MM.1S (cell line): ENCODE data around the gene CD93.

Source experiments
- DNase-seq: peaks from one replicate; pipeline ENCODE4 v3.0.0-alpha.2; 2015
- H2AFZ ChIP-seq: fragments of 300-600 bp; sonication (generic); 2 replicates; pipeline ENCODE4 v1.6.0; 2016; ENCODE audit warnings: antibody characterized with exemption, low read length
- H3F3A ChIP-seq: fragments of 300-600 bp; sonication (generic); 2 replicates; pipeline ENCODE4 v1.6.1; 2016; ENCODE audit warnings: mild to moderate bottlenecking, antibody characterized with exemption, low read length, moderate library complexity, mixed read lengths; ENCODE audit not compliant: insufficient read depth
- H3K27ac ChIP-seq: fragments of 300-600 bp; sonication (generic); 2 replicates; pipeline ENCODE4 v1.5.1; 2016; ENCODE audit warnings: mild to moderate bottlenecking, low read length
- H3K27me3 ChIP-seq: fragments of 300-600 bp; sonication (generic); replicated peaks from 2 replicates; pipeline ENCODE4 v1.6.0; 2016; ENCODE audit warnings: low read length; ENCODE audit not compliant: insufficient read depth
- H3K36me3 ChIP-seq: fragments of 300-600 bp; sonication (generic); replicated peaks from 2 replicates; pipeline ENCODE4 v1.6.1; 2016; ENCODE audit warnings: mild to moderate bottlenecking, low read length, mixed read lengths; ENCODE audit not compliant: insufficient read depth
- H3K4me1 ChIP-seq: fragments of 300-600 bp; sonication (generic); 2 replicates; pipeline ENCODE4 v1.6.1; 2016; ENCODE audit warnings: low read length, mixed read lengths
- H3K4me2 ChIP-seq: fragments of 300-600 bp; sonication (generic); 2 replicates; pipeline ENCODE4 v1.6.0; 2016; ENCODE audit warnings: low read depth, low read length
- H3K4me3 ChIP-seq: fragments of 300-600 bp; sonication (generic); 2 replicates; pipeline ENCODE4 v1.5.1; 2016; ENCODE audit warnings: low read length, mixed read lengths
- H3K79me2 ChIP-seq: fragments of 300-600 bp; sonication (generic); 2 replicates; pipeline ENCODE4 v1.6.1; 2016; ENCODE audit warnings: mixed run types, low read length, mixed read lengths
- H3K9ac ChIP-seq: fragments of 300-600 bp; sonication (generic); 2 replicates; pipeline ENCODE4 v1.6.1; 2016; ENCODE audit warnings: low read length, mixed read lengths
- H3K9me2 ChIP-seq: fragments of 300-600 bp; sonication (generic); replicated peaks from 2 replicates; pipeline ENCODE4 v1.6.1; 2016; ENCODE audit warnings: mild to moderate bottlenecking, low read length, mixed read lengths; ENCODE audit not compliant: insufficient read depth
- H3K9me3 ChIP-seq: fragments of 300-600 bp; sonication (generic); replicated peaks from 2 replicates; pipeline ENCODE4 v1.6.1; 2016; ENCODE audit warnings: mild to moderate bottlenecking, low read length, mixed read lengths; ENCODE audit not compliant: insufficient read depth
- H4K20me1 ChIP-seq: fragments of 300-600 bp; sonication (generic); 2 replicates; pipeline ENCODE4 v1.6.1; 2016; ENCODE audit warnings: mild to moderate bottlenecking, low read length, moderate library complexity, mixed read lengths; ENCODE audit not compliant: insufficient read depth
- EZH2 ChIP-seq: fragments of 300-600 bp; sonication (generic); optimal IDR thresholded peaks from 2 replicates; pipeline ENCODE3; 2017; ENCODE audit warnings: low read depth, mild to moderate bottlenecking, antibody characterized with exemption, low read length, mixed read lengths
- EZH2phosphoT487 ChIP-seq: fragments of 300-600 bp; sonication (generic); IDR thresholded peaks from 2 replicates; pipeline ENCODE4 v1.6.1; 2018; ENCODE audit warnings: antibody characterized with exemption, low read length
- TF ChIP-seq, protein P1 (sequence below): fragments of 300-600 bp; sonication (generic); IDR thresholded peaks from 2 replicates; pipeline ENCODE4 v1.5.1; 2016; ENCODE audit warnings: antibody characterized with exemption, low read length, mixed read lengths

Gene CD93

DNA sequence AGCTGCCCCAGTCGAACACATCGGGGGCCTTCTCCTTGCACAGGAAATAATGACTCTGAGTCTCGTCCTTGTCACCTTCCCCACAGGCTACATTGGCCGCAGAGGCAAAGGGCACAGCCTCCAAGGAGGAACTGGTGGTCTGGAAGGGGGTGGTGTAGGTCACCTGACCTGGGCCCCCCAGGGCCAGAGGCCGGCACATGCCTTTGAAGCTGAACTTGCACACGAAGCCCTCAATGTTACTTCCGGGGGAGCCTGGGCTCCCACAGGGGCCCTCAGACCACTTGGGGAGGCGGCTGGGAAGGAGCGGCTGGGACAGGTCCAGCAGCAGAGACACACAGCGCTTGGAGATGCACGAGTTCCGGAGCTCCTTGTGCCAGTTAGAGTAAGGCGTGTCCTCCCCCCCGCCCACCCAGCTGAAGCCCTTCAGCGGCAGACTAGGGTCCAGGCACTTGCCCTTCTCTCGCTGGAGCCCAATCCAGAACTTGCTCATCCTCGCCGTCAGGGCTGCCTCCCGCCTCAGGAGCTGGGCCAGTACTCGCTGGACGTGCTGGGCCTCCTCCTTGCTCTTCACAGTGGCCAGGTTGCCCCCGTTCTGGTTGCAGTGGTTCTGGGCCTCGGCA is 578 bp downstream of the CD93 start:
- no peak overlapping the region for H3K9ac ChIP-seq
- H3K9me2 ChIP-seq, result no peaks in the 10 kb centered on the region
- no peak overlapping the region for H3K4me2 ChIP-seq
- H3K4me1 ChIP-seq, result no peaks in the 10 kb centered on the region
- H3K36me3 ChIP-seq, result no peaks in the 10 kb centered on the region
- no peaks in the 10 kb centered on the region for H3K9me3 ChIP-seq
- H3K27me3 ChIP-seq, result no peaks in the 10 kb centered on the region
- DNase-seq, result no peak
- H3K79me2 ChIP-seq, result no peaks in the 10 kb centered on the region
- TF ChIP-seq, protein P1, sequence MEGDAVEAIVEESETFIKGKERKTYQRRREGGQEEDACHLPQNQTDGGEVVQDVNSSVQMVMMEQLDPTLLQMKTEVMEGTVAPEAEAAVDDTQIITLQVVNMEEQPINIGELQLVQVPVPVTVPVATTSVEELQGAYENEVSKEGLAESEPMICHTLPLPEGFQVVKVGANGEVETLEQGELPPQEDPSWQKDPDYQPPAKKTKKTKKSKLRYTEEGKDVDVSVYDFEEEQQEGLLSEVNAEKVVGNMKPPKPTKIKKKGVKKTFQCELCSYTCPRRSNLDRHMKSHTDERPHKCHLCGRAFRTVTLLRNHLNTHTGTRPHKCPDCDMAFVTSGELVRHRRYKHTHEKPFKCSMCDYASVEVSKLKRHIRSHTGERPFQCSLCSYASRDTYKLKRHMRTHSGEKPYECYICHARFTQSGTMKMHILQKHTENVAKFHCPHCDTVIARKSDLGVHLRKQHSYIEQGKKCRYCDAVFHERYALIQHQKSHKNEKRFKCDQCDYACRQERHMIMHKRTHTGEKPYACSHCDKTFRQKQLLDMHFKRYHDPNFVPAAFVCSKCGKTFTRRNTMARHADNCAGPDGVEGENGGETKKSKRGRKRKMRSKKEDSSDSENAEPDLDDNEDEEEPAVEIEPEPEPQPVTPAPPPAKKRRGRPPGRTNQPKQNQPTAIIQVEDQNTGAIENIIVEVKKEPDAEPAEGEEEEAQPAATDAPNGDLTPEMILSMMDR, result no peak
- TF ChIP-seq EZH2 (no peak), EZH2phosphoT487 (no peak)
- no peak overlapping the region for H3K27ac ChIP-seq
- no peaks in the 10 kb centered on the region for H3F3A ChIP-seq
- H4K20me1 ChIP-seq, result no peaks in the 10 kb centered on the region
- H3K4me3 ChIP-seq, result no peak overlapping the region
- H2AFZ ChIP-seq, result no peak overlapping the region

DNA sequence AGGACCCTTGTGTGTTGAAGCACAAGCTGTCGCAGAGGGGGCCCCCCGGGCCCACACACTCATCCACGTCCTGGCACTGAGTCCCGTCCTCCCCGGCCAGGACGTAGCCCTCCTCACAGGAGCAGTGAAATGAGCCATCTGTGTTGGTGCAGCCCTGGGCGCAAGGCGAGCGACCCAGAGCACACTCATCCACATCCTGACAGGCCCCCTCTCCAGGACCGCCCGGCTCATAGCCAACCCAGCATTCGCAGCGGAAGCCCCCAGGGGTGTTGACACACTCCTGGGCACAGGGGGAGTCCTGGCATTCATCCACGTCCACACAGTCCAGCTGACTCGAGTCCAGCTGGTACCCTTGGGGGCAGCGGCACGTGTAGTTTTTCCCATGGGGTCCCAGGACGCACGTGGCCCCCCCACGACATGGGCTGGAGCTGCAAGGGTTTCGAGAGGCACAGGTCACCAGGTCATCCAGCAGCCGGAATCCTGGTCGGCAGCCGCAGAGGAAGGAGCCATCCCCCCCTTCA is 1.2 kb downstream of the CD93 start:
- Histone ChIP-seq H3K4me3 (no peak overlapping the region), H3K4me1 (no peaks in the 10 kb centered on the region), H4K20me1 (no peaks in the 10 kb centered on the region), H3F3A (no peaks in the 10 kb centered on the region), H3K27me3 (no peaks in the 10 kb centered on the region), H3K4me2 (no peak overlapping the region), H3K36me3 (no peaks in the 10 kb centered on the region), H3K79me2 (no peaks in the 10 kb centered on the region), H3K9ac (no peak overlapping the region), H2AFZ (no peak overlapping the region), H3K9me3 (no peaks in the 10 kb centered on the region), H3K9me2 (no peaks in the 10 kb centered on the region), H3K27ac (no peak overlapping the region)
- no peak for DNase-seq
- no peak for TF ChIP-seq EZH2
- TF ChIP-seq, protein P1, result no peak

DNA sequence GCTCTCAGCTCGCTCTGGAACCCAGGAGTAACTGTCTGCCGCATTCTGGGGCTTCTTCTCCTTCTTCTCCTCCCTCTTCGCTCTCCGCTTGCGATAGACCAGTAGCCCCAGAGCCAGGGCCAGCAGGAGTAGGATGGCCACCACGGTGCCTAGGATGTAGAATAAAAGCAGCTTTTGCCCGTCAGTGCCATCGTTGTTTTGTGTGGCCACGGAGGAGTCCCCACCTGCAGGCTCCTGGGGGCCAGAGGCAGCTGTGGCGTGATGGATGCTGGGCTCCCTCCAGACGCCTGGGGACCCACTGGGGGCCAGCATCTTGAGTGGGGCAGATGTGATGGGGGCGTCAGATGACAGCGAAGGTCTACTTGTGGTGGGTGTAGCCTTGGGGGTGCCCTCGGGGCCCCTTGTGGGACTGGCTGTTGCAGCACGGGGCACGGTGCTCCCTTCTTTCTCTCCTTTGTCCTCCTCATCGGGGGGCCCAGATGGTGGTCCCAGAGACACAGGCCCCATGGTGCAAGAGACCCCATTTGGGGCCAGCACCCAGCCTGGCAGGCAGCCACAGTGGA is 1.8 kb downstream of the CD93 start:
- Histone ChIP-seq H4K20me1 (no peaks in the 10 kb centered on the region), H3K27ac (no peak overlapping the region), H3K36me3 (no peaks in the 10 kb centered on the region), H3K9me3 (no peaks in the 10 kb centered on the region), H2AFZ (no peak overlapping the region), H3K9ac (no peak overlapping the region), H3K4me2 (no peak overlapping the region), H3K79me2 (no peaks in the 10 kb centered on the region), H3K4me3 (no peak overlapping the region), H3K27me3 (no peaks in the 10 kb centered on the region), H3K4me1 (no peaks in the 10 kb centered on the region), H3K9me2 (no peaks in the 10 kb centered on the region), H3F3A (no peaks in the 10 kb centered on the region)
- no peak for DNase-seq
- TF ChIP-seq, protein P1, result no peak
- TF ChIP-seq EZH2, result no peak
- TF ChIP-seq EZH2phosphoT487, result no peak
